Endodermal cell (in vitro differentiated cells): ENCODE data around the gene PTPN20. TPM values are rescaled to one million over a fixed set of nuclear protein-coding genes. Genes with fewer than 3 reads are reported as not detected.

ENCODE experiments used
- DNase-seq: peaks from one replicate; pipeline ENCODE4 v3.0.0-alpha.2; 2017
- H3K27ac ChIP-seq: 2 replicates; pipeline ENCODE4 v1.5.1; 2013; ENCODE audit warnings: mild to moderate bottlenecking, low read depth, low read length, moderate library complexity
- H3K27me3 ChIP-seq: 2 replicates; pipeline ENCODE4 v1.6.1; 2013; ENCODE audit warnings: mild to moderate bottlenecking, low read length, moderate library complexity; ENCODE audit not compliant: insufficient read depth, control insufficient read depth, poor library complexity, severe bottlenecking
- H3K36me3 ChIP-seq: 2 replicates; pipeline ENCODE4 v1.7.0; 2013; ENCODE audit warnings: mild to moderate bottlenecking, low read length, moderate library complexity; ENCODE audit not compliant: control insufficient read depth, insufficient read depth
- H3K4me1 ChIP-seq: one replicate; pipeline ENCODE4 v1.7.0; 2013; ENCODE audit warnings: low read length; ENCODE audit not compliant: control insufficient read depth, insufficient read depth
- H3K4me3 ChIP-seq: 2 replicates; pipeline ENCODE4 v1.5.1; 2013; ENCODE audit warnings: mild to moderate bottlenecking, low read length, moderate library complexity
- H3K9ac ChIP-seq: 2 replicates; pipeline ENCODE4 v1.6.1; 2013; ENCODE audit warnings: mild to moderate bottlenecking, low read length, moderate library complexity; ENCODE audit not compliant: poor library complexity, severe bottlenecking; ENCODE audit errors: extremely low read depth
- H3K9me3 ChIP-seq: 2 replicates; pipeline ENCODE4 v1.6.1; 2013; ENCODE audit warnings: mild to moderate bottlenecking, low read length, moderate library complexity; ENCODE audit not compliant: control insufficient read depth
- H3K27ac Mint-ChIP-seq: 2 replicates; pipeline ENCODE4 v1.8.0; 2020; ENCODE audit warnings: mixed read lengths
- H3K27me3 Mint-ChIP-seq: 2 replicates; pipeline ENCODE4 v1.8.0; 2021; ENCODE audit warnings: mild to moderate bottlenecking, mixed read lengths; ENCODE audit not compliant: insufficient read depth
- H3K36me3 Mint-ChIP-seq: 2 replicates; pipeline ENCODE4 v1.8.0; 2020; ENCODE audit warnings: low read depth, mixed read lengths
- H3K4me1 Mint-ChIP-seq: 2 replicates; pipeline ENCODE4 v1.8.0; 2020; ENCODE audit warnings: mixed read lengths
- H3K4me3 Mint-ChIP-seq: 2 replicates; pipeline ENCODE4 v1.8.0; 2020; ENCODE audit warnings: mild to moderate bottlenecking, moderate library complexity, mixed read lengths
- H3K9me3 Mint-ChIP-seq: 2 replicates; pipeline ENCODE4 v1.8.0; 2020; ENCODE audit warnings: mild to moderate bottlenecking, mixed read lengths
- WGBS, 2 experiments: methylation state at CpG; one replicate each; pipeline versions ENCODE4 v1.1.5 to v1.1.7; 2013; ENCODE audit warnings: missing lambda C conversion rate in 2 of 2, mixed read lengths in 1 of 2; ENCODE audit not compliant: insufficient coverage in 1 of 2, insufficient read length in 1 of 2; 5-methylcytosine and 5-hydroxymethylcytosine counted together
- total RNA-seq, 2 donors: library from RNA; stranded (reverse); fragmentation: NEBNext Ultra II Directional in 1 of 2; extraction: Animal tissue kit (Norgen Biotek cat#: 25700) in 1 of 2; gene quantifications; 2 replicates in 1 of 2; 3 replicates in 1 of 2; pipeline ENCODE4 v1.2.1, GENCODE V29; 2021
- TF ChIP-seq, protein P1 (sequence below): fragments of 200-600 bp; sonication (generic); conservative IDR thresholded peaks from 2 replicates; pipeline ENCODE4 v1.5.0; 2021; ENCODE audit warnings: antibody characterized with exemption, mild to moderate bottlenecking

PTPN20 gene
- total RNA-seq, 2 donors from 2014 or later, result 0.53 TPM; not detected in 1

DNA sequence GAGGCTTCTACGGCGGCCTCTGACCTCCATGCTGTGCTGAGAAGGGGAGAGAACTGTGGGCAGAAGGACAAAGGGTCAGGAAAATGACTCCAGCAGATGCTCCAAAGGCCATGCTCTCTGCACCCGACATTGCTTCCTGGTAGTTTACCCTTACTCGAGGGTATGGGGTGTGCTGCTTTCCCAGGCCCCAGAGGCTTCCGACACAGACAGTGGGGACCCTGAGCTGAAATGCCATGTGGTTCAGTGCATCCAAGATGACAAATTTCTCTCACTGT lies 130.9 kb downstream of the PTPN20 start:
- Mint-ChIP-seq H3K36me3 (no peaks in the 10 kb centered on the region), H3K9me3 (no peaks in the 10 kb centered on the region), H3K4me1 (no peaks in the 10 kb centered on the region), H3K27me3 (no peaks in the 10 kb centered on the region), H3K27ac (no peak overlapping the region), H3K4me3 (no peak overlapping the region)
- H3K27ac ChIP-seq, result no peak overlapping the region
- no peaks in the 10 kb centered on the region for H3K27me3 ChIP-seq
- TF ChIP-seq, protein P1, sequence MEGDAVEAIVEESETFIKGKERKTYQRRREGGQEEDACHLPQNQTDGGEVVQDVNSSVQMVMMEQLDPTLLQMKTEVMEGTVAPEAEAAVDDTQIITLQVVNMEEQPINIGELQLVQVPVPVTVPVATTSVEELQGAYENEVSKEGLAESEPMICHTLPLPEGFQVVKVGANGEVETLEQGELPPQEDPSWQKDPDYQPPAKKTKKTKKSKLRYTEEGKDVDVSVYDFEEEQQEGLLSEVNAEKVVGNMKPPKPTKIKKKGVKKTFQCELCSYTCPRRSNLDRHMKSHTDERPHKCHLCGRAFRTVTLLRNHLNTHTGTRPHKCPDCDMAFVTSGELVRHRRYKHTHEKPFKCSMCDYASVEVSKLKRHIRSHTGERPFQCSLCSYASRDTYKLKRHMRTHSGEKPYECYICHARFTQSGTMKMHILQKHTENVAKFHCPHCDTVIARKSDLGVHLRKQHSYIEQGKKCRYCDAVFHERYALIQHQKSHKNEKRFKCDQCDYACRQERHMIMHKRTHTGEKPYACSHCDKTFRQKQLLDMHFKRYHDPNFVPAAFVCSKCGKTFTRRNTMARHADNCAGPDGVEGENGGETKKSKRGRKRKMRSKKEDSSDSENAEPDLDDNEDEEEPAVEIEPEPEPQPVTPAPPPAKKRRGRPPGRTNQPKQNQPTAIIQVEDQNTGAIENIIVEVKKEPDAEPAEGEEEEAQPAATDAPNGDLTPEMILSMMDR, result no peak
- no peak for DNase-seq
- H3K9me3 ChIP-seq, result no peaks in the 10 kb centered on the region
- no peak overlapping the region for H3K9ac ChIP-seq
- no peaks in the 10 kb centered on the region for H3K36me3 ChIP-seq
- no peaks in the 10 kb centered on the region for H3K4me1 ChIP-seq
- 85 to 96% methylated on average over 5 of the region's 5 CpGs for WGBS, 2 experiments
- H3K4me3 ChIP-seq, result no peak overlapping the region

GRCh38 chr10:47042780-47043750 lies 131.8 kb downstream of the PTPN20 start:
- H3K36me3 ChIP-seq, result no peaks in the 10 kb centered on the region
- no peaks in the 10 kb centered on the region for H3K9me3 ChIP-seq
- no peak overlapping the region for H3K9ac ChIP-seq
- Mint-ChIP-seq H3K4me1 (no peaks in the 10 kb centered on the region), H3K27me3 (no peaks in the 10 kb centered on the region), H3K9me3 (no peaks in the 10 kb centered on the region), H3K36me3 (no peaks in the 10 kb centered on the region), H3K27ac (no peak overlapping the region), H3K4me3 (no peak overlapping the region)
- WGBS, 2 experiments, result 86% methylated on average over 13 to 19 of the region's 19 CpGs
- H3K27ac ChIP-seq, result no peak overlapping the region
- H3K27me3 ChIP-seq, result no peaks in the 10 kb centered on the region
- DNase-seq, result no peak
- TF ChIP-seq, protein P1, result no peak
- no peaks in the 10 kb centered on the region for H3K4me1 ChIP-seq
- no peak overlapping the region for H3K4me3 ChIP-seq

DNA sequence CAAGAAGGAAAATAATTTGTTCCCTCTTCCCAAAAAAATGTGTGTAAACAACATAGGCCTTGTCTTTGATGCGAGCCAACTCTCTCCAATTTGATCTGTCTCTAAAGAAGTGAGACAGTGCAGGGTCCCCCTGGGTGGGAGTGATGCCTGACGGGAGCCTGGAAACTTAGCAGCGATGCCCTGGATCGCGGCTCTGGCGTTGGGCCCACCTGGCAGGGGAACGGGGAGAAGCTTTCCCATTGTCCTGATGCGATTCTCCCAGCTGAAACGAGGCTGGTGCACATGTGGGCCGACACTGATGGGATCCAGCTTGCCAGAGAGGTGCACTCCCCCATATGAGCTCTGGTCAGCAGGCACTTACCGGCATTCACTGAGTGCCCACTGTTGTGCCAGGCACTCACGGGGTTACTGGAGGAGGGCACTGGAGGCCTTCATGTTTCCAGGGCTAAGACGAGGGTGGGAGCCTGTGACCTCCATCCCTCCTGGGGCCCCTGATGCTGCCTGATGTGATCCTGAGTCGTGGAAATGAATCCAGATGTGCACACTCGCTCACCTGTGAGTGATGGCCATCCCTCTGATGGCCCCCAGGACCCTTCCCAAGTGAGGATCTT lies 132.8 kb downstream of the PTPN20 start:
- Histone ChIP-seq H3K27ac (no peak overlapping the region), H3K9ac (no peak overlapping the region), H3K4me1 (no peaks in the 10 kb centered on the region), H3K27me3 (no peaks in the 10 kb centered on the region), H3K4me3 (no peak overlapping the region), H3K36me3 (no peaks in the 10 kb centered on the region), H3K9me3 (no peaks in the 10 kb centered on the region)
- TF ChIP-seq, protein P1, result no peak
- no peak overlapping the region for H3K27ac Mint-ChIP-seq
- H3K9me3 Mint-ChIP-seq, result no peaks in the 10 kb centered on the region
- WGBS, 2 experiments, result 88 to 91% methylated on average over 15 of the region's 15 CpGs
- H3K27me3 Mint-ChIP-seq, result no peaks in the 10 kb centered on the region
- no peaks in the 10 kb centered on the region for H3K36me3 Mint-ChIP-seq
- no peak for DNase-seq
- no peak overlapping the region for H3K4me3 Mint-ChIP-seq
- no peaks in the 10 kb centered on the region for H3K4me1 Mint-ChIP-seq
